GM21786 (cell line): ENCODE results near the gene RAB34.

ENCODE experiments used
- ATAC-seq: cut with Tn5 transposase; IDR thresholded peaks from one replicate; pipeline ENCODE4 v1.9.1; 2021; ENCODE audit not compliant: unreplicated experiment

Gene RAB34

GRCh38 chr17:28688481-28688880 is 29.2 kb downstream of the RAB34 start:
- ATAC-seq = no peak

DNA sequence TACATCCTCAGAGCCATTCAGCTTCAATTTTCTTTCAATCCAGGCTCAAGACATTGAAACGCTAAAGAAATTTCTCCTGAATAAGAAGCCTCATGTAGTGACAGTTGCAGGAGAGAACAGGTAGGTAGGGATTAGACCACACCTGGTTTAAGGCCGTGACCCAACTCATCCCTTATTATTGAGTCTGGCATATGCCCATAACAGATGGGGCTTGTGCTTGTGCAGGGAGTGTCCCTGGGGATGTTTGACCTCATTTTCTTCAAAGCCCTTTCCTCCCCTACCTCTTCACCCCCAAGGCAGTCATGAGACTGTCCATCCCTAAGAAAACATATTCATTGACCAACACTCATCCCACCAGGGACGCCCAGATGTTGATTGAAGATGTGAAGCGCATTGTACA is 31.4 kb downstream of the RAB34 start:
- ATAC-seq = no peak

DNA sequence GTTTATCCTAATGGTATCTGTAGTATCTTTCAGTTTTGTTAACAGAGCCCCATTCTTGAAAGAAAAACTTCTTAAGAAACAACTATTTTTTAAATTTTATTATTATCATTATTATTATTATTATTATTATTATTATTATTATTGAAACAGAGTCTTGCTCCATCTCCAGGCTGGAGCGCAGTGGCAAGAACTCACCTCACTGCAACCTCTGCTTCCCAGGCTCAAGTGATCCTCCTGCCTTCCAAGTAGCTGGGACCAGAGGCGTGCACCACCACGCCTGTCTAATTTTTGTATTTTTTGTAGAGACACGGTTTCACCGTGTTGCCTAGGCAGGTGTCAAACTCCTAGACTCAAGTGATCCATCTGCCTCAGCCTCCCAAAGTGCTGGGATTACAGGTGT is 32.3 kb downstream of the RAB34 start:
- ATAC-seq = no peak

GRCh38 chr17:28684963-28685362 is 32.7 kb downstream of the RAB34 start:
- no peak for ATAC-seq

DNA sequence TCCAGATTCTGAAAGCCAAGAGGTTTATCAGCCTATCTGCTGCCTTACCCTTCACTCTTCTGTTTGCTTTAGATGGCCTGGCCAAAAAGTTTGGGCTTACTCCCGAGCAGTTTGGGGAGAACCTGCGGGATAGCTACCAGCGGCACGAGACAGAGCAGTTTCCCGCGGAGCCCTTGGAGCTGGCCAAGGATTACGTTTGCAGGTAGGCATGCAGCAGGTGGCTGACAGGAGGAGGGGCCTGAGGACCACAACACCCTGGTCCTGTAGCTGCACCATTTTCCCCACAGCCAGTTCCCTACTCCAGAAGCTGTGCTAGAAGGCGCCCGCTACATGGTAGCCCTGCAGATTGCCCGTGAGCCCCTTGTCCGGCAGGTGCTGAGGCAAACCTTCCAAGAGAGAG is 35.0 kb downstream of the RAB34 start:
- no peak for ATAC-seq

- ATAC-seq = no peak
Observed at GRCh38 chr17:28675980-28676379, 41.7 kb downstream of the RAB34 start.

DNA sequence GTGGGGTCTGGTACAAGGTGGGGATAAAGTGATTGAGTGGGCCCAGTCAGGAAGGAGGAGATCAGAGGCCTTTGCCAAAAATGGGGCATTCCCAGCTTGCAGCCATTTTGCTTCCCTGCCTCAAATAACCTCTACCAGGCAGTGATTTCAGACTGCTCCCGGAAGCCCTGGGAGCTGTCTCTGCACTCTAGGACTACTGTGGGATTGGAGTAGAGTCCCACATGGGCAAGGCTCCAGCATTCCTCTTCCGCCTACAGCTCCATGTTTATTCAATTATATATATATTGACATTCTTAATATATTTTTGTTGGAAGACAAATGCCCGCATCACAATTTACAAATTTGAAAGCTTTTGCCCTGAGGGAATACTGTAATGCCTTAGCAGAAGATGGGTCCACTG is 42.2 kb downstream of the RAB34 start:
- no peak for ATAC-seq

- no peak for ATAC-seq
Observed at GRCh38 chr17:28669918-28670317, 47.8 kb downstream of the RAB34 start.

- ATAC-seq = no peak
Observed at GRCh38 chr17:28667870-28668269, 49.8 kb downstream of the RAB34 start.

DNA sequence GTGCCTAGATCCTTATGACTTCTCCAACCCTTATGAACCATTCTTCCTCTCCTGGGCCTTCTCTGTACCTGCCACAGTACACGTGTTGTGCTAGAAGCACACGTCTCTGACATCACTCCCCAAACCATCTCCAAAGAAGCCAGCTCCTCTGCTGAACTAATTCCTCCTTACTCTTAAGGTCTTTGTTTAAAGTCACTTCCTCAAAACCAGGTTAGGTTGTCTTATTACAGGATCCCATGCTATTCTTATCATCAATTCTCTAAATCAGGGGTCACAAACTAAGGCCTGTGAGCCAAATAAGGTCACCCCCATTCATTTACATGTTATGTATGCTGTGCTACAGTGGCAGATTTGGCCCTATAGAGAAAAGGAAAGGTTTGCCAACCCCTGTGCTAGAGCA is 51.7 kb downstream of the RAB34 start:
- ATAC-seq = no peak
